Measurements from ENCODE around the gene CHST11. TPM values are rescaled to one million over a fixed set of nuclear protein-coding genes. Genes with fewer than 3 reads are reported as not detected.

Gene CHST11
- total and polyA plus RNA-seq, 2 of the 4 experiments (the other 2 are of a cell fraction): 1.4 to 2.7 TPM

DNA sequence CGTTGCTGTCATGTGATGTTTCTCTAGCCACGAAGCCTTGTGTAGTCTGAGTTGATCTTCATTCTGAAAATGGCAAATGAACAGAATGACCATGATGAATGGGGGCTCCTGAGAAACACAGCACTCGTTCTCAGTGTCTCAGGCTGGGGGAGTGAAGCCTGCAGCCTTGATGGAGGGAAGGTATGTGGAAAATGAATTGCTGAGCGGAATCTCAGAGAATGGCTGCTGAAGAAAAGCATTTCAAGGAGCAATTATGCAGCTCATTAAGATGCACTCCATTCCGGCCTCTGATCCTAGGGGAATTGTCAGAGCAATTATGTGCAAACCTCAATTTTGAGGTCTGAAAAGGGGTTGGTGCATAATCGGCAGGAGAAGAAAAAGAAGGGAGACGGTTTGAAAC, 167.1 kb downstream of the CHST11 start:
- H3K27ac ChIP-seq (ENCODE audit: insufficient read depth, low read length): no peak overlapping the region
- H2BK5ac ChIP-seq (ENCODE audit: low read depth, low read length, poor library complexity, severe bottlenecking): no peak overlapping the region
- H4K5ac ChIP-seq (ENCODE audit: low read depth, low read length): no peak overlapping the region
- H4K91ac ChIP-seq (ENCODE audit: insufficient read depth, low read depth, low read length): no peak overlapping the region
- no peak overlapping the region for H3K9ac ChIP-seq (ENCODE audit: low read depth, low read length)
- no peak overlapping the region for H3K56ac ChIP-seq (ENCODE audit: extremely low read depth, insufficient read depth, low read length)
- peaks cover 8% of the 10 kb centered on the region for H3K27me3 ChIP-seq (ENCODE audit: control insufficient read depth, insufficient read depth, low read length)
- no peak overlapping the region for H3K23ac ChIP-seq (ENCODE audit: low read depth, low read length)
- H3K9me1 ChIP-seq (ENCODE audit: insufficient read depth, low read length): no peaks in the 10 kb centered on the region; the same call in 1 of the 2 replicates
- no peak overlapping the region for H3K4ac ChIP-seq (ENCODE audit: low read depth, low read length)
- in situ Hi-C loops (cut with MboI; ENCODE audit: low sequenced_read_pairs) (no loop called here), intact Hi-C loops (cut with micrococcal nuclease) (no loop called here), dilution Hi-C loops (cut with HindIII; ENCODE audit: low sequenced_read_pairs, unreplicated experiment) (no loop called here)
- H3K4me2 ChIP-seq (ENCODE audit: low read depth, low read length): no peak overlapping the region
- H4K8ac ChIP-seq (ENCODE audit: low read depth in 2 of 2, low read length in 2 of 2): no peak overlapping the region
- ATAC-seq (ENCODE audit: low read depth) (no peak), DNase-seq (no peak)
- no peak overlapping the region for H2AK9ac ChIP-seq (replicated peaks; ENCODE audit: low read depth, low read length, poor library complexity)
- no peak overlapping the region for H3K4me3 ChIP-seq (ENCODE audit: insufficient read depth, low read depth, low read length)
- no peak for TF ChIP-seq BHLHE40 (IDR thresholded peaks at IDR 0.05; ENCODE audit: low read depth, low read length)
- no peak overlapping the region for H2BK15ac ChIP-seq (ENCODE audit: low read depth, low read length)
- no peak overlapping the region for H3K18ac ChIP-seq (ENCODE audit: low read depth, low read length)
- H2AFZ ChIP-seq (replicated peaks; ENCODE audit: low read length, poor library complexity): no peak overlapping the region
- WGBS, 2 experiments (ENCODE audit: extremely low coverage in 2 of 2, insufficient read length in 1 of 2): 64% methylated on average over 4 of the region's 7 CpGs; no CpG with 5 or more reads in 1 of the 2 experiments
- H2AK5ac ChIP-seq (ENCODE audit: low read depth, low read length): no peak overlapping the region
- no peaks in the 10 kb centered on the region for H3K36me3 ChIP-seq (ENCODE audit: control insufficient read depth, insufficient read depth, low read length)
- no peak overlapping the region for H2BK120ac ChIP-seq (ENCODE audit: low read depth, low read length)
- H3K9me3 ChIP-seq (ENCODE audit: control insufficient read depth, insufficient read depth, low read length): no peaks in the 10 kb centered on the region
- ChIA-PET POLR2A (ENCODE audit: unreplicated experiment) (no interaction called here), CTCF (no interaction called here)
- H3K4me1 ChIP-seq (ENCODE audit: control insufficient read depth, insufficient read depth, low read length): no peaks in the 10 kb centered on the region
- no peak overlapping the region for H2BK20ac ChIP-seq (ENCODE audit: low read depth, low read length)
- no peak overlapping the region for H3K14ac ChIP-seq (replicated peaks; ENCODE audit: low read depth, low read length)
- H4K20me1 ChIP-seq (ENCODE audit: insufficient read depth, low read length): no peaks in the 10 kb centered on the region
- no TSS peak for BruUV-seq (replicated peaks)
- no peaks in the 10 kb centered on the region for H3K79me1 ChIP-seq (ENCODE audit: low read depth in 1 of 2, low read length in 2 of 2)
